Central memory CD8-positive, alpha-beta T cell (primary cell): Measurements from ENCODE around the gene FAAH.

Experiments used
- ATAC-seq: fragments of 150-1000 bp; cut with Tn5 transposase; replicated peaks from 2 replicates; pipeline ENCODE4 v1.10.0; 2022; ENCODE audit warnings: mild to moderate bottlenecking, moderate FRiP score, moderate number of reproducible peaks; ENCODE audit not compliant: poor library complexity, severe bottlenecking; ENCODE audit errors: extremely low read depth
- DNase-seq, 2 donors: peaks; one replicate each; pipeline ENCODE4 v3.0.0; 2021; ENCODE audit warnings: low spot score in 2 of 2
- H3K27ac Mint-ChIP-seq: one replicate; pipeline ENCODE4 v1.8.0; 2022; ENCODE audit warnings: low read depth, mild to moderate bottlenecking, moderate library complexity, mixed read lengths
- H3K27me3 Mint-ChIP-seq: one replicate; pipeline ENCODE4 v1.8.0; 2022; ENCODE audit warnings: mixed read lengths
- H3K36me3 Mint-ChIP-seq: one replicate; pipeline ENCODE4 v1.8.0; 2022; ENCODE audit warnings: mild to moderate bottlenecking, moderate library complexity, mixed read lengths; ENCODE audit not compliant: insufficient read depth
- H3K4me1 Mint-ChIP-seq: one replicate; pipeline ENCODE4 v1.8.0; 2022; ENCODE audit warnings: mixed read lengths
- H3K4me3 Mint-ChIP-seq: one replicate; pipeline ENCODE4 v1.8.0; 2022; ENCODE audit warnings: mild to moderate bottlenecking, moderate library complexity, mixed read lengths
- H3K9me3 Mint-ChIP-seq: one replicate; pipeline ENCODE4 v1.8.0; 2022; ENCODE audit warnings: mixed read lengths

Gene FAAH

GRCh38 chr1:46370214-46370633 is 23.9 kb upstream of the FAAH start:
- no peak for DNase-seq
- no peak overlapping the region for H3K4me3 Mint-ChIP-seq
- H3K27ac Mint-ChIP-seq, result no peak overlapping the region
- H3K27me3 Mint-ChIP-seq, result no peaks in the 10 kb centered on the region
- no peaks in the 10 kb centered on the region for H3K9me3 Mint-ChIP-seq
- no peak for ATAC-seq
- H3K36me3 Mint-ChIP-seq, result peaks cover 8% of the 10 kb centered on the region
- no peaks in the 10 kb centered on the region for H3K4me1 Mint-ChIP-seq

- no peak overlapping the region for H3K4me3 Mint-ChIP-seq
- no peaks in the 10 kb centered on the region for H3K4me1 Mint-ChIP-seq
- H3K27ac Mint-ChIP-seq, result no peak overlapping the region
- H3K9me3 Mint-ChIP-seq, result no peaks in the 10 kb centered on the region
- DNase-seq (no peak), ATAC-seq (no peak)
- no peaks in the 10 kb centered on the region for H3K27me3 Mint-ChIP-seq
- H3K36me3 Mint-ChIP-seq, result peaks cover 6% of the 10 kb centered on the region
Measured at GRCh38 chr1:46372431-46372830, 21.7 kb upstream of the FAAH start.

GRCh38 chr1:46379996-46380395 is 14.1 kb upstream of the FAAH start:
- Mint-ChIP-seq H3K27me3 (no peaks in the 10 kb centered on the region), H3K36me3 (peaks cover 2% of the 10 kb centered on the region), H3K27ac (no peak overlapping the region), H3K9me3 (no peaks in the 10 kb centered on the region), H3K4me1 (no peaks in the 10 kb centered on the region), H3K4me3 (no peak overlapping the region)
- ATAC-seq (no peak), DNase-seq (no peak)

- no peaks in the 10 kb centered on the region for H3K9me3 Mint-ChIP-seq
- peaks cover 2% of the 10 kb centered on the region for H3K36me3 Mint-ChIP-seq
- H3K4me1 Mint-ChIP-seq, result no peaks in the 10 kb centered on the region
- no peak overlapping the region for H3K27ac Mint-ChIP-seq
- ATAC-seq (no peak), DNase-seq (no peak)
- no peaks in the 10 kb centered on the region for H3K27me3 Mint-ChIP-seq
- no peak overlapping the region for H3K4me3 Mint-ChIP-seq
Measured at GRCh38 chr1:46380508-46380907, 13.6 kb upstream of the FAAH start.

- peak overlapping the region; percentile 50 for H3K4me3 Mint-ChIP-seq
- H3K27ac Mint-ChIP-seq, result no peak overlapping the region
- H3K9me3 Mint-ChIP-seq, result peaks cover 13% of the 10 kb centered on the region
- DNase-seq (no peak), ATAC-seq (no peak)
- H3K4me1 Mint-ChIP-seq, result peaks cover 5% of the 10 kb centered on the region
- H3K36me3 Mint-ChIP-seq, result peaks cover 2% of the 10 kb centered on the region
- peaks cover 44% of the 10 kb centered on the region for H3K27me3 Mint-ChIP-seq
Measured at GRCh38 chr1:46393510-46393909, 607 bp upstream of the FAAH start.

GRCh38 chr1:46394872-46395465 is 852 bp downstream of the FAAH start:
- no peak for DNase-seq

GRCh38 chr1:46396441-46397398 is 2.6 kb downstream of the FAAH start:
- Mint-ChIP-seq H3K9me3 (peaks cover 13% of the 10 kb centered on the region), H3K4me1 (peaks cover 15% of the 10 kb centered on the region), H3K27ac (no peak overlapping the region), H3K36me3 (peaks cover 2% of the 10 kb centered on the region), H3K27me3 (peaks cover 44% of the 10 kb centered on the region), H3K4me3 (no peak overlapping the region)
- no peak for DNase-seq
- ATAC-seq, result no peak

More at GRCh38 chr1:46394872-46395465, 852 bp downstream of the FAAH start:
- peak overlapping the region; percentile 50 for H3K4me3 Mint-ChIP-seq
- ATAC-seq, result no peak
- H3K36me3 Mint-ChIP-seq, result peaks cover 2% of the 10 kb centered on the region
- peaks cover 13% of the 10 kb centered on the region for H3K9me3 Mint-ChIP-seq
- peaks cover 44% of the 10 kb centered on the region for H3K27me3 Mint-ChIP-seq
- H3K27ac Mint-ChIP-seq, result no peak overlapping the region
- H3K4me1 Mint-ChIP-seq, result peaks cover 9% of the 10 kb centered on the region

GRCh38 chr1:46399307-46399706 is 5.2 kb downstream of the FAAH start:
- H3K9me3 Mint-ChIP-seq, result no peaks in the 10 kb centered on the region
- H3K4me3 Mint-ChIP-seq, result no peak overlapping the region
- no peak for ATAC-seq
- peaks cover 15% of the 10 kb centered on the region for H3K4me1 Mint-ChIP-seq
- peaks cover 21% of the 10 kb centered on the region for H3K27me3 Mint-ChIP-seq
- no peaks in the 10 kb centered on the region for H3K36me3 Mint-ChIP-seq
- DNase-seq, result no peak
- peak overlapping the region; percentile 11 for H3K27ac Mint-ChIP-seq

GRCh38 chr1:46400421-46400820 is 6.3 kb downstream of the FAAH start:
- Mint-ChIP-seq H3K9me3 (no peaks in the 10 kb centered on the region), H3K27me3 (peaks cover 10% of the 10 kb centered on the region), H3K4me1 (peaks cover 10% of the 10 kb centered on the region), H3K36me3 (no peaks in the 10 kb centered on the region), H3K4me3 (no peak overlapping the region), H3K27ac (no peak overlapping the region)
- DNase-seq (no peak), ATAC-seq (no peak)

GRCh38 chr1:46401154-46401913 is 7.2 kb downstream of the FAAH start:
- Mint-ChIP-seq H3K36me3 (no peaks in the 10 kb centered on the region), H3K27me3 (peaks cover under 1% of the 10 kb centered on the region)
- no peak for ATAC-seq

GRCh38 chr1:46401964-46402626 is 8.0 kb downstream of the FAAH start:
- H3K4me3 Mint-ChIP-seq, result no peak overlapping the region
- H3K27ac Mint-ChIP-seq, result no peak overlapping the region
- DNase-seq, result no peak

More at GRCh38 chr1:46401154-46401913, 7.2 kb downstream of the FAAH start:
- H3K9me3 Mint-ChIP-seq, result no peaks in the 10 kb centered on the region
- no peak overlapping the region for H3K4me3 Mint-ChIP-seq
- H3K27ac Mint-ChIP-seq, result no peak overlapping the region
- peaks cover 10% of the 10 kb centered on the region for H3K4me1 Mint-ChIP-seq
- DNase-seq, result no peak

GRCh38 chr1:46403916-46404315 is 9.8 kb downstream of the FAAH start:
- DNase-seq (no peak), ATAC-seq (no peak)
- Mint-ChIP-seq H3K9me3 (no peaks in the 10 kb centered on the region), H3K4me3 (no peak overlapping the region), H3K36me3 (no peaks in the 10 kb centered on the region), H3K27me3 (no peaks in the 10 kb centered on the region), H3K27ac (no peak overlapping the region), H3K4me1 (peaks cover 17% of the 10 kb centered on the region)

More at GRCh38 chr1:46401964-46402626, 8.0 kb downstream of the FAAH start:
- no peak for ATAC-seq
- Mint-ChIP-seq H3K4me1 (peaks cover 12% of the 10 kb centered on the region), H3K27me3 (no peaks in the 10 kb centered on the region), H3K9me3 (no peaks in the 10 kb centered on the region), H3K36me3 (no peaks in the 10 kb centered on the region)
